Pancreas (tissue), 10 donors: ENCODE measurements around the gene SCGB1D4. TPM values are rescaled to one million over a fixed set of nuclear protein-coding genes. Genes with fewer than 3 reads are reported as not detected.
"Not testable (repeated sequence)": the region's sequence is repeated elsewhere in the genome, so short reads cannot be mapped to it uniquely, and the experiment has no call there.

Experiments
- ATAC-seq, 4 donors: fragments of 200-7000 bp; cut with Tn5 transposase; one replicate each; pipeline versions ENCODE4 v1.8.0 to v1.9.1; 2020; ENCODE audit warnings: mild to moderate bottlenecking in 4 of 4, moderate library complexity in 4 of 4
- DNase-seq, 6 donors: peaks; one replicate each; pipeline ENCODE4 v3.0.0-alpha.2; 2020
- FAIRE-seq: peaks from 2 replicates; lab custom pipeline; 2012; peaks lifted over from hg19 to GRCh38; lab: Jason Lieb, UNC
- H3K27ac ChIP-seq, 4 donors: fragments of 200-600 bp; sonication (generic); 1 replicate in 3 of 4; 2 replicates in 1 of 4; pipeline versions ENCODE4 v1.5.0 to v1.8.0; 2020
- H3K27me3 ChIP-seq, 4 donors: fragments of 200-600 bp; one replicate each; pipeline ENCODE4 v1.8.0; 2021
- H3K36me3 ChIP-seq, 3 donors: fragments of 200-600 bp; sonication (generic) in 1 of 3; one replicate each; pipeline versions ENCODE4 v1.5.0 to v1.8.0; 2020 to 2021
- H3K4me1 ChIP-seq, 3 donors: fragments of 200-600 bp; one replicate each; pipeline ENCODE4 v1.8.0; 2021
- H3K4me3 ChIP-seq, 4 donors: fragments of 200-600 bp; sonication (generic) in 2 of 4; one replicate each; pipeline versions ENCODE4 v1.5.0 to v1.8.0; 2020 to 2021
- H3K9me3 ChIP-seq, 4 donors: fragments of 200-600 bp; one replicate each; pipeline ENCODE4 v1.8.0; 2021
- WGBS, 2 donors: extraction: QIAGEN DNeasy Blood & Tissue Kit; methylation state at CpG; one replicate each; pipeline ENCODE4 v1.1.7; 2013; 5-methylcytosine and 5-hydroxymethylcytosine counted together
- intact Hi-C, 3 donors: fragments of 100-400 bp; cut with DNase I; formaldehyde crosslinking; loops; one replicate each; pipeline versions ENCODE4 v1.11.1 to v1.14.2; 2022
- polyA plus RNA-seq, 2 donors: library from polyadenylated mRNA; stranded (reverse); fragments of 200-250 nt; gene quantifications; one replicate each; pipeline ENCODE4 v1.2.3, GENCODE V29; 2013
- total RNA-seq, 6 donors: library from RNA; stranded (reverse); fragmentation: NEBNext Ultra II Directional in 4 of 6; extraction: Animal tissue kit (Norgen Biotek cat#: 25700) in 4 of 6; gene quantifications; one replicate each; pipeline versions ENCODE4 v1.2.1 to v1.2.4, GENCODE V29; 2021 to 2023
- TF ChIP-seq, protein P1 (sequence below), 4 donors: fragments of 200-600 bp; sonication (generic) in 3 of 4; IDR thresholded peaks; one replicate each; pipeline versions ENCODE4 v1.5.0 to v1.8.0; 2021; ENCODE audit warnings: antibody characterized with exemption in 4 of 4
- donor health status: healthy with polysubstance abuse.
- donor health status: DM: no; HTN: no; CAD: no; lungs with moderate emphysema.
- donor health status: DM: no; HTN: no; CAD: no.
- donor health status: control.
- donor health status: control.
- donor health status: Bipolar disorder and iron deficiency.
- donor health status: DM: yes; HTN: yes; CAD: no.
- donor health status: DM: no; HTN: no; CAD: no.
- donor health status: DM: no; HTN: no; CAD: no.
- donor health status: DM: yes; HTN: yes; CAD: no.

SCGB1D4 gene
- total and polyA plus RNA-seq, 8 donors = not detected

DNA sequence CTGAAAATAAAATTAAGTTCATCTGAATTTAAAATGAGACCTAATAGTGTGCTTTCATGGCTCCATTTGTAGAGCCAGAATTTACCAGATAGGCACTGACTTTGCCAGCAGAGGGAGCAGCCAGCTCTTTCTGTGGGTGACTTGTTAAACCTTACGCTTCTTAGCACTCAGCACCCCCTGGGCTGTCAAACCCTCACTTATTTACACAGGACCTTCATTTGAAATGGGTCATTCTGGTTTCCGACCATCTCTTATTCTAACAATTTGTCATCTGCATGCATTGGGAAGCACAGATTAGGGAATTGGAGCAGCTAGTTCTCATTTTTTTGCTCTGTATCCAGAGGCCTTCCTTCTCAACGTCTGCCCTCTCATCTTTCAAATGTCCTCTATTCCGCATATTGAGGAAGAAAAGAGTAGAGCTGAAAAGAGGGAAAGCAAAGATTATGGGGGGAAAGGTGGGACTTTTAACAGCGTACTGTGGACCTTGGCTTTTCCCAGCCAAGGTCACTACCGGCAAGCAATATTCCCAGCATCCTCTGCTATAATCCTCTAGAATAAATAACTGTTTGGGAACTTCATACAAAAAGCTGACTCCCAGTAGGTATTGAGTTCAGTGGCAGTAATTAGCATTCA, 41.5 kb upstream of the SCGB1D4 start:
- TF ChIP-seq, protein P1, sequence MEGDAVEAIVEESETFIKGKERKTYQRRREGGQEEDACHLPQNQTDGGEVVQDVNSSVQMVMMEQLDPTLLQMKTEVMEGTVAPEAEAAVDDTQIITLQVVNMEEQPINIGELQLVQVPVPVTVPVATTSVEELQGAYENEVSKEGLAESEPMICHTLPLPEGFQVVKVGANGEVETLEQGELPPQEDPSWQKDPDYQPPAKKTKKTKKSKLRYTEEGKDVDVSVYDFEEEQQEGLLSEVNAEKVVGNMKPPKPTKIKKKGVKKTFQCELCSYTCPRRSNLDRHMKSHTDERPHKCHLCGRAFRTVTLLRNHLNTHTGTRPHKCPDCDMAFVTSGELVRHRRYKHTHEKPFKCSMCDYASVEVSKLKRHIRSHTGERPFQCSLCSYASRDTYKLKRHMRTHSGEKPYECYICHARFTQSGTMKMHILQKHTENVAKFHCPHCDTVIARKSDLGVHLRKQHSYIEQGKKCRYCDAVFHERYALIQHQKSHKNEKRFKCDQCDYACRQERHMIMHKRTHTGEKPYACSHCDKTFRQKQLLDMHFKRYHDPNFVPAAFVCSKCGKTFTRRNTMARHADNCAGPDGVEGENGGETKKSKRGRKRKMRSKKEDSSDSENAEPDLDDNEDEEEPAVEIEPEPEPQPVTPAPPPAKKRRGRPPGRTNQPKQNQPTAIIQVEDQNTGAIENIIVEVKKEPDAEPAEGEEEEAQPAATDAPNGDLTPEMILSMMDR (IDR thresholded peaks at IDR 0.05) = peak; percentile 29 to 46 (median 38)
- H3K4me1 ChIP-seq = peaks cover 0 to 13% (median 12%) of the 10 kb centered on the region in 3 donors
- no peak overlapping the region for H3K4me3 ChIP-seq
- intact Hi-C loops = no loop called here
- no peaks in the 10 kb centered on the region for H3K27me3 ChIP-seq
- peak overlapping the region in 3 of 4 donors; percentile 36 to 45 (median 37) for H3K27ac ChIP-seq
- H3K36me3 ChIP-seq = no peaks in the 10 kb centered on the region
- 39 to 40% methylated on average over 6 of the region's 6 CpGs for WGBS, 2 donors
- FAIRE-seq (no peak), ATAC-seq (peak in 3 of 4 donors; percentile 51 to 56 (median 54)), DNase-seq (peak in 4 of 6 donors; percentile 39 to 54 (median 47))
- H3K9me3 ChIP-seq = no peaks in the 10 kb centered on the region

DNA sequence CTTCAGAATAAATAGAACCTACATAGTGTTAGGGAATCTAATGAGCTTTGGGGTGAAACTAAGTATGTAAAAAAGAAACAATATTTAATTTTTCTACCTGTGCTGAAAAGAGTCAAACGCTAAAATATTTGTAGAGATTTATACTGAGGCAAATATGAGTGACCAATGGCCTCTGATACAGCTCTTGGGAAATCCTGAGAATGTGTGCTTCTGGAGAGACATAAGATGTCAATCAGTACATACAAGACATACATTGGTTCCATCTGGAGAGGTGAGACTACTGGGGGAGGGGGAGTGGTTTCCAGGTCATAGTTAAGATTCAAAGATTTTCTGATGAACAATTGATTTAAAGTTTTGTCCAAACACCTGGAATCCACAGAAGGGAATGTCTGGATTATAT, 39.3 kb upstream of the SCGB1D4 start:
- H3K27me3 ChIP-seq = no peaks in the 10 kb centered on the region
- H3K4me1 ChIP-seq = peaks cover 0 to 13% (median 12%) of the 10 kb centered on the region in 3 donors
- no peaks in the 10 kb centered on the region for H3K9me3 ChIP-seq
- H3K36me3 ChIP-seq = no peaks in the 10 kb centered on the region
- intact Hi-C loops = no loop called here
- H3K27ac ChIP-seq = peak overlapping the region in 3 of 4 donors; percentile 14 to 66 (median 64)
- 15 to 17% methylated on average over 1 of the region's 1 CpG for WGBS, 2 donors
- H3K4me3 ChIP-seq = peak overlapping the region in 3 of 4 donors; percentile 62 to 87 (median 84)
- TF ChIP-seq, protein P1 (IDR thresholded peaks at IDR 0.05) = no peak
- DNase-seq = no peak
- ATAC-seq = no peak
- FAIRE-seq = no peak

DNA sequence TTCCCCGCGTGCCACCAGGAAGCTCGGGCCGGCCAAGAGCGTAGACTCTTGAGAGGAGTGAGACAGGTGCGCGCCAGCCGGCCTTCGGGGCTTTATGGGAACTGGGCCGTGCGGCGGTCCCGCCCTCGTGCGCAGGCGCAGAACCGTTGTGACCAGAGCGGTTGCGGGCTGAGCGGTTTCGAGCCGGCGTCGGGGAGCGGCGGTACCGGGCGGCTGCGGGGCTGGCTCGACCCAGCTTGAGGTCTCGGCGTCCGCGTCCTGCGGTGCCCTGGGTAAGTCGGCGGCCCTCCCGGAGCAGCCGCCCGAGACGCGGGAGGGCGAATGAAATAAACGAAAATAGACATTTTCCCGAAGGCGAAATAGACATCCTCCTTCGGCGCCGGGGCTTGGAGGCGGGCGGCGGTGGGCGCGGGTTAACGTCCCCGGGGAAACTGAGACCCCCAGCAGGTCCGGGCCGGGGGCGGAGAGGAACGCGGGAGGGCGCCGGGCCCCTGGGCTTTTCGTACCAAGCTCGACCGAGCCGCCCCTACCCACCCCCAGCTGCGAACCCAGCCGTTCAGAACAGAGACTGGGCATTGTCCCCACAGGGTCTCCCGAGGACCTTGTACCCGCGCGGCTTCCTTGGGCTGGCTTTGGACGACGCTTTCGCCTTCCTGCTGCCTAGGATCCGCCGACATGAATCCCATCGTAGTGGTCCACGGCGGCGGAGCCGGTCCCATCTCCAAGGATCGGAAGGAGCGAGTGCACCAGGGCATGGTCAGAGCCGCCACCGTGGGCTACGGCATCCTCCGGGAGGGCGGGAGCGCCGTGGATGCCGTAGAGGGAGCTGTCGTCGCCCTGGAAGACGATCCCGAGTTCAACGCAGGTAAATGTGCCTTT, 38.7 kb upstream of the SCGB1D4 start, which contains the start of gene ASRGL1:
Gene ASRGL1 (plus strand): TSS at position 146 of the 879 bp plus-strand sequence. CDS start 530 bp downstream, at position 676.
- FAIRE-seq = no peak
- peak; percentile 90 to 98 (median 94) for DNase-seq
- no peaks in the 10 kb centered on the region for H3K9me3 ChIP-seq
- H3K4me1 ChIP-seq = peaks cover 0 to 13% (median 12%) of the 10 kb centered on the region in 3 donors
- H3K27ac ChIP-seq = peak within 1 kb of the TSS; percentile 14 to 66 (median 44)
- intact Hi-C loops = no loop called here
- TF ChIP-seq, protein P1 (IDR thresholded peaks at IDR 0.05) = no peak
- no peaks in the 10 kb centered on the region for H3K27me3 ChIP-seq
- WGBS, 2 donors = 0 to 1% methylated on average over 80 to 98 of the region's 98 CpGs
- no peaks in the 10 kb centered on the region for H3K36me3 ChIP-seq
- ATAC-seq = peak; percentile 92 to 98 (median 97)
- H3K4me3 ChIP-seq = peak within 1 kb of the TSS; percentile 59 to 87 (median 73)

DNA sequence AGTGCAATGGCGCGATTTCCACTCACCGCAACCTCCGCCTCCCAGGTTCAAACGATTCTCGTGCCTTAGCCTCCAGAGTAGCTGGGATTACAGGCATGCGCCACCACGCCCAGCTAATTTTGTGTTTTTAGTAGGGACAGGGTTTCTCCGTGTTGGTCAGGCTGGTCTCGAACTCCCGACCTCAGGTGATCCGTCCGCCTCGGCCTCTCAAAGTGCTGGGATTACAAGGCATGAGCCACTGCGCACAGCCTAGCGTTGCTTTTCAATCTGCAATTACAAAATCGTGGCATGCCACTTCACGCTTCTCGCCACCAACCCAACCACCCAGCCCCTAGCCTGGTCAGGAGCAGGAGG, 38.1 kb upstream of the SCGB1D4 start:
- peaks cover 0 to 13% (median 12%) of the 10 kb centered on the region in 3 donors for H3K4me1 ChIP-seq
- H3K9me3 ChIP-seq, H3K36me3 ChIP-seq, H3K27me3 ChIP-seq, FAIRE-seq, DNase-seq, intact Hi-C loops, ATAC-seq: not testable (repeated sequence)
- peak overlapping the region; percentile 14 to 66 (median 40) for H3K27ac ChIP-seq
- WGBS, 2 donors = 64 to 70% methylated on average over 19 of the region's 19 CpGs
- peak overlapping the region; percentile 59 to 87 (median 73) for H3K4me3 ChIP-seq

DNA sequence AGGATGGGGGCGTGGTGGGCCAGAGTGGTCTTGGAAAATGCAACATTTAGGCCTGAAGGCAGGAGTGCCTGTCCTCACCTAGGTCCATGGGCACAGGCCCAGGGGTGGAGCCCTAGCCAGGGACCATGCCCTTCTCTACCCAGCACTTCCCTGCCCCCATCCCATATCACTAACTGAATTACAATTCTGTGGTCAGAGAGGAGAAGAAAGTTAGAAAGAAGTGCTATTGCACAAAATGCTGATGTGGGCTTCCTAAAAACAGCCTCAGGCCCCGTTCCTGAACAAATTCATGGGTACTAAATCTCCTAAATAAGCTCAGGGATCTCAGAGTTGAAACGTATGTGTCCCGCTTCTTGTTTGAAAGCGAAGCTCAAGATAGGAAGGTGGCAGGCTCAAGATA, 34.9 kb upstream of the SCGB1D4 start:
- Histone ChIP-seq H3K27ac (no peak overlapping the region), H3K4me1 (peaks cover 0 to 3% (median 0%) of the 10 kb centered on the region in 3 donors), H3K4me3 (no peak overlapping the region), H3K36me3 (no peaks in the 10 kb centered on the region), H3K9me3 (no peaks in the 10 kb centered on the region), H3K27me3 (no peaks in the 10 kb centered on the region)
- no peak for FAIRE-seq
- intact Hi-C loops = no loop called here
- ATAC-seq = no peak
- TF ChIP-seq, protein P1 (IDR thresholded peaks at IDR 0.05) = no peak
- DNase-seq = no peak
- WGBS, 2 donors = 79 to 87% methylated on average over 5 of the region's 5 CpGs

DNA sequence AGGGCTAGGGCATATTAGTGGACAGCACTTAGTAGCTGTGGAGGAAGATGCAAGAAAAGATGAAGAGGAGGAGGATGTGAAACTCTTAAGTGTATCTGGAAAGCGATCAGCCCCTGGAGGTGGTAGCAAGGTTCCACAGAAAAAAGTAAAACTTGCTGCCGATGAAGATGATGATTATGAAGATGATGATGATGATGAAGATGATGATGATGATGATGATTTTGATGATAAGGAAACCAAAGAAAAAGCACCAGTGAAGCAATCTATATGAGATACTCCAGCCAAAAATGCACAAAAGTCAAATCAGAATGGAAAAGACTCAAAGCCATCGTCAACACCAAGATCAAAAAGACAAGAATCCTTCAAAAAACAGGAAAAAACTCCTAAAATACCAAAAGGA, 32.4 kb upstream of the SCGB1D4 start:
- FAIRE-seq, H3K4me1 ChIP-seq, H3K27me3 ChIP-seq, H3K9me3 ChIP-seq, H3K27ac ChIP-seq, DNase-seq, H3K36me3 ChIP-seq, H3K4me3 ChIP-seq, intact Hi-C loops, ATAC-seq: not testable (repeated sequence)
- 74 to 86% methylated on average over 3 of the region's 3 CpGs for WGBS, 2 donors

DNA sequence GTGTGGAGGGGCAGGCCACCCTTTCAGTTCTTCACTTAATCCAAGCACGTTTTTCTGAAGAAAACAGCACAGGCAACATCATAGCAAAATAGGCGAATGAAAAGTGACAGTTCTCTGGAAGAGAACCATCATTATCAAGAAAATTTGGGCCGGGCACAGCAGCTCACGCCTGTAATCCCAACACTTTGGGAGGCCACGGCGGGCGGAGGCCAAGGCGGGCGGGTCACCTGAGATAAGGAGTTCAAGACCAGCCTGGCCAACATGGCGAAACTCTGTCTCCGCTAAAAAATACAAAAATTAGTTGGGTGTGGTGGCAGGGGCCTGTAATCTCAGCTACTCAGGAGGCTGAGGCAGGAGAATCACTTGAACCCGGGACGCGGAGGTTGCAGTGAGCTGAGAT, 28.7 kb upstream of the SCGB1D4 start:
- DNase-seq, ATAC-seq, H3K9me3 ChIP-seq, H3K4me1 ChIP-seq, H3K36me3 ChIP-seq, H3K4me3 ChIP-seq, intact Hi-C loops, FAIRE-seq, H3K27me3 ChIP-seq, H3K27ac ChIP-seq: not testable (repeated sequence)
- 87 to 92% methylated on average over 14 of the region's 14 CpGs for WGBS, 2 donors

DNA sequence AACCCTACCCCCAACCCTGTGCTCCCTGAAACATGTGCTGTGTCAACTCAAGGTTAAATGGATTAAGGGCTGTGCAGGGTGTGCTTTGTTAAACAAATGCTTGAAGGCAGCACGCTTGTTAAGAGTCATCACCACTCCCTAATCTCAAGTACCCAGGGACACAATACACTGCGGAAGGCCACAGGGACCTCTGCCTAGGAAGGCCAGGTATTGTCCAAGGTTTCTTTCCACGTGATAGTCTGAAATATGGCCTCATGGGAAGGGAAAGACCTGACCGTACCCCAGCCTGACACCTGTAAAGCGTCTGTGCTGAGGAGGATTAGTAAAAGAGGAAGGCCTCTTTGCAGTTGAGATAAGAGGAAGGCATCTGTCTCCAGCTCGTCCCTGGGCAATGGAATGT, 27.8 kb upstream of the SCGB1D4 start:
- H3K36me3 ChIP-seq, intact Hi-C loops, DNase-seq, H3K9me3 ChIP-seq, FAIRE-seq, H3K4me1 ChIP-seq, H3K4me3 ChIP-seq, H3K27me3 ChIP-seq: not testable (repeated sequence)
- H3K27ac ChIP-seq = peak overlapping the region in 2 of 4 donors; percentile 39 to 61
- WGBS, 2 donors = 23 to 27% methylated on average over 6 of the region's 6 CpGs
- ATAC-seq = peak in 1 of 4 donors; percentile 13
